ENCODE results near the gene PTTG1IP2. TPM values are rescaled to one million over a fixed set of nuclear protein-coding genes. Genes with fewer than 3 reads are reported as not detected.

The PTTG1IP2 gene
- total RNA-seq, 2 donors from 2014 or later, result not detected

- intact Hi-C loops (cut with DNase I, micrococcal nuclease), result no loop called here
- ATAC-seq (no peak), DNase-seq (no peak)
Measured at GRCh38 chr7:90472805-90473540, 3.5 kb downstream of the PTTG1IP2 start.

- no peak for DNase-seq
- intact Hi-C loops (cut with DNase I, micrococcal nuclease), result no loop called here
Measured at GRCh38 chr7:90473814-90474213, 4.4 kb downstream of the PTTG1IP2 start.

GRCh38 chr7:90474284-90475210, 5.1 kb downstream of the PTTG1IP2 start:
- intact Hi-C loops (cut with DNase I, micrococcal nuclease), result no loop called here
- no peak for DNase-seq
- ATAC-seq, result peak; percentile 44

More at GRCh38 chr7:90473814-90474213, 4.4 kb downstream of the PTTG1IP2 start:
- peak; percentile 64 for ATAC-seq

GRCh38 chr7:90483251-90483650, 13.8 kb downstream of the PTTG1IP2 start:
- DNase-seq (no peak), ATAC-seq (no peak)
- intact Hi-C loops (cut with DNase I, micrococcal nuclease), result no loop called here

GRCh38 chr7:90484706-90485105, 15.3 kb downstream of the PTTG1IP2 start:
- intact Hi-C loops (cut with DNase I, micrococcal nuclease), result no loop called here
- no peak for DNase-seq
- ATAC-seq, result no peak

- DNase-seq, result no peak
- intact Hi-C loops (cut with DNase I, micrococcal nuclease), result no loop called here
- ATAC-seq, result peak; percentile 71
Measured at GRCh38 chr7:90485734-90486316, 16.4 kb downstream of the PTTG1IP2 start.

- intact Hi-C loops (cut with DNase I, micrococcal nuclease), result no loop called here
- no peak for DNase-seq
- no peak for ATAC-seq
Measured at GRCh38 chr7:90487808-90488207, 18.4 kb downstream of the PTTG1IP2 start.

- intact Hi-C loops (cut with DNase I, micrococcal nuclease), result no loop called here
- peak; percentile 85 for ATAC-seq
- DNase-seq, result no peak
Measured at GRCh38 chr7:90488220-90488619, 18.8 kb downstream of the PTTG1IP2 start.

GRCh38 chr7:90492250-90492649, 22.8 kb downstream of the PTTG1IP2 start:
- DNase-seq (no peak), ATAC-seq (no peak)
- intact Hi-C loops (cut with DNase I, micrococcal nuclease), result no loop called here

GRCh38 chr7:90495241-90495640, 25.8 kb downstream of the PTTG1IP2 start:
- intact Hi-C loops (cut with DNase I, micrococcal nuclease), result no loop called here
- DNase-seq, result no peak
- ATAC-seq, result no peak

- DNase-seq (no peak), ATAC-seq (no peak)
- intact Hi-C loops (cut with DNase I, micrococcal nuclease), result no loop called here
Measured at GRCh38 chr7:90502539-90502938, 33.1 kb downstream of the PTTG1IP2 start.

GRCh38 chr7:90503367-90503766, 33.9 kb downstream of the PTTG1IP2 start:
- ATAC-seq (no peak), DNase-seq (no peak)
- intact Hi-C loops (cut with DNase I, micrococcal nuclease), result no loop called here

- peak; percentile 87 for ATAC-seq
- DNase-seq, result no peak
- intact Hi-C loops (cut with DNase I, micrococcal nuclease), result no loop called here
Measured at GRCh38 chr7:90507692-90508091, 38.3 kb downstream of the PTTG1IP2 start.

- intact Hi-C loops (cut with DNase I, micrococcal nuclease), result no loop called here
- ATAC-seq, result peak; percentile 77
- DNase-seq, result no peak
Measured at GRCh38 chr7:90511776-90512175, 42.3 kb downstream of the PTTG1IP2 start.

GRCh38 chr7:90512821-90513254, 43.4 kb downstream of the PTTG1IP2 start:
- intact Hi-C loops (cut with DNase I, micrococcal nuclease), result no loop called here
- DNase-seq, result no peak
- ATAC-seq, result peak; percentile 75

- no peak for ATAC-seq
- no peak for DNase-seq
- intact Hi-C loops (cut with DNase I, micrococcal nuclease), result no loop called here
Measured at GRCh38 chr7:90516257-90516656, 46.8 kb downstream of the PTTG1IP2 start.

GRCh38 chr7:90518630-90519029, 49.2 kb downstream of the PTTG1IP2 start:
- intact Hi-C loops (cut with DNase I, micrococcal nuclease), result no loop called here

GRCh38 chr7:90520484-90520883, 51.0 kb downstream of the PTTG1IP2 start:
- intact Hi-C loops (cut with DNase I, micrococcal nuclease), result no loop called here
- DNase-seq, result no peak
- no peak for ATAC-seq

More at GRCh38 chr7:90518630-90519029, 49.2 kb downstream of the PTTG1IP2 start:
- ATAC-seq (no peak), DNase-seq (no peak)

GRCh38 chr7:90530263-90530662, 60.8 kb downstream of the PTTG1IP2 start:
- intact Hi-C loops (cut with DNase I, micrococcal nuclease), result no loop called here
- DNase-seq (no peak), ATAC-seq (peak; percentile 35)

All from left colon (tissue), 2 donors.